ENCODE data around the gene C19orf38.

C19orf38 gene

GRCh38 chr19:10848230-10848856, at the start of gene C19orf38:
C19orf38 (plus strand) TSS chr19:10848415; CDS start chr19:10848509, 94 bp downstream.
- DNase-seq = peak in 1 of 2 donors; percentile 28
- Mint-ChIP-seq H3K4me1 (peaks cover 20% of the 10 kb centered on the region), H3K4me3 (peak within 1 kb of the TSS; percentile 74 to 80), H3K27me3 (no peaks in the 10 kb centered on the region), H3K9me3 (peaks cover 7 to 9% of the 10 kb centered on the region in 2 donors), H3K27ac (peak within 1 kb of the TSS; percentile 79 to 85)
- ATAC-seq = peak; percentile 85

GRCh38 chr19:10800488-10800887, 47.7 kb upstream of the C19orf38 start:
- no peak for DNase-seq
- Mint-ChIP-seq H3K4me1 (peaks cover 49% of the 10 kb centered on the region), H3K9me3 (no peaks in the 10 kb centered on the region), H3K27ac (peak overlapping the region; percentile 74 to 93), H3K4me3 (no peak overlapping the region), H3K27me3 (no peaks in the 10 kb centered on the region)
- no peak for ATAC-seq

- H3K9me3 Mint-ChIP-seq = no peaks in the 10 kb centered on the region
- DNase-seq (no peak), ATAC-seq (no peak)
- no peaks in the 10 kb centered on the region for H3K27me3 Mint-ChIP-seq
- no peak overlapping the region for H3K4me3 Mint-ChIP-seq
- peak overlapping the region; percentile 52 to 95 for H3K27ac Mint-ChIP-seq
- peaks cover 29% of the 10 kb centered on the region for H3K4me1 Mint-ChIP-seq
These were observed 45.7 kb upstream of the C19orf38 start for GRCh38 chr19:10802479-10802878.

- H3K4me3 Mint-ChIP-seq = no peak overlapping the region
- ATAC-seq (no peak), DNase-seq (no peak)
- peaks cover 28% of the 10 kb centered on the region for H3K4me1 Mint-ChIP-seq
- peak overlapping the region in 1 of 2 donors; percentile 95 for H3K27ac Mint-ChIP-seq
- H3K27me3 Mint-ChIP-seq = no peaks in the 10 kb centered on the region
- H3K9me3 Mint-ChIP-seq = no peaks in the 10 kb centered on the region
These were observed 45.0 kb upstream of the C19orf38 start for GRCh38 chr19:10803252-10803651.

GRCh38 chr19:10805065-10805757, 43.0 kb upstream of the C19orf38 start:
- ATAC-seq (no peak), DNase-seq (no peak)
- H3K27ac Mint-ChIP-seq = peak overlapping the region in 1 of 2 donors; percentile 57
- H3K27me3 Mint-ChIP-seq = no peaks in the 10 kb centered on the region
- H3K4me1 Mint-ChIP-seq = peaks cover 28% of the 10 kb centered on the region
- peaks cover 0 to 6% of the 10 kb centered on the region in 2 donors for H3K9me3 Mint-ChIP-seq
- no peak overlapping the region for H3K4me3 Mint-ChIP-seq

GRCh38 chr19:10805758-10806247, 42.4 kb upstream of the C19orf38 start:
- ATAC-seq = no peak
- H3K27me3 Mint-ChIP-seq = no peaks in the 10 kb centered on the region
- H3K9me3 Mint-ChIP-seq = peaks cover 0 to 6% of the 10 kb centered on the region in 2 donors
- H3K4me1 Mint-ChIP-seq = peaks cover 30% of the 10 kb centered on the region
- H3K27ac Mint-ChIP-seq = no peak overlapping the region
- DNase-seq = no peak
- no peak overlapping the region for H3K4me3 Mint-ChIP-seq

- Mint-ChIP-seq H3K4me3 (peak overlapping the region; percentile 4 to 63), H3K27me3 (no peaks in the 10 kb centered on the region), H3K27ac (peak overlapping the region; percentile 19 to 28), H3K9me3 (peaks cover 0 to 6% of the 10 kb centered on the region in 2 donors), H3K4me1 (peaks cover 53% of the 10 kb centered on the region)
- peak; percentile 89 for ATAC-seq
- peak in 1 of 2 donors; percentile 77 for DNase-seq
These were observed 39.1 kb upstream of the C19orf38 start for GRCh38 chr19:10808937-10809649.

- peaks cover 53% of the 10 kb centered on the region for H3K4me1 Mint-ChIP-seq
- H3K9me3 Mint-ChIP-seq = peaks cover 0 to 6% of the 10 kb centered on the region in 2 donors
- H3K27me3 Mint-ChIP-seq = no peaks in the 10 kb centered on the region
- H3K4me3 Mint-ChIP-seq = no peak overlapping the region
- DNase-seq (no peak), ATAC-seq (peak; percentile 1)
- H3K27ac Mint-ChIP-seq = peak overlapping the region; percentile 65 to 96
These were observed 38.4 kb upstream of the C19orf38 start for GRCh38 chr19:10809651-10810285.

GRCh38 chr19:10811391-10812111, 36.7 kb upstream of the C19orf38 start:
- Mint-ChIP-seq H3K27ac (peak overlapping the region; percentile 33 to 85), H3K9me3 (peaks cover 0 to 6% of the 10 kb centered on the region in 2 donors), H3K27me3 (no peaks in the 10 kb centered on the region), H3K4me3 (no peak overlapping the region), H3K4me1 (peaks cover 53% of the 10 kb centered on the region)
- ATAC-seq (no peak), DNase-seq (no peak)

GRCh38 chr19:10812196-10812595, 36.0 kb upstream of the C19orf38 start:
- Mint-ChIP-seq H3K4me3 (no peak overlapping the region), H3K9me3 (peaks cover 0 to 6% of the 10 kb centered on the region in 2 donors), H3K4me1 (peaks cover 53% of the 10 kb centered on the region), H3K27me3 (no peaks in the 10 kb centered on the region), H3K27ac (peak overlapping the region; percentile 85 to 89)
- ATAC-seq (no peak), DNase-seq (no peak)

GRCh38 chr19:10812902-10813404, 35.3 kb upstream of the C19orf38 start:
- Mint-ChIP-seq H3K27me3 (no peaks in the 10 kb centered on the region), H3K4me1 (peaks cover 50% of the 10 kb centered on the region), H3K9me3 (peaks cover 0 to 6% of the 10 kb centered on the region in 2 donors), H3K27ac (peak overlapping the region; percentile 88 to 89), H3K4me3 (no peak overlapping the region)
- no peak for DNase-seq
- peak; percentile 43 for ATAC-seq

- DNase-seq = no peak
These were observed 33.1 kb upstream of the C19orf38 start for GRCh38 chr19:10815007-10815536.

GRCh38 chr19:10815969-10816644, 32.1 kb upstream of the C19orf38 start:
- Mint-ChIP-seq H3K27me3 (no peaks in the 10 kb centered on the region), H3K9me3 (no peaks in the 10 kb centered on the region), H3K4me1 (peaks cover 41% of the 10 kb centered on the region), H3K4me3 (no peak overlapping the region), H3K27ac (peak overlapping the region; percentile 76 to 78)
- DNase-seq (no peak), ATAC-seq (no peak)

More at GRCh38 chr19:10815007-10815536, 33.1 kb upstream of the C19orf38 start:
- no peaks in the 10 kb centered on the region for H3K9me3 Mint-ChIP-seq
- H3K4me3 Mint-ChIP-seq = no peak overlapping the region
- H3K27ac Mint-ChIP-seq = no peak overlapping the region
- H3K4me1 Mint-ChIP-seq = peaks cover 39% of the 10 kb centered on the region
- no peak for ATAC-seq
- no peaks in the 10 kb centered on the region for H3K27me3 Mint-ChIP-seq

GRCh38 chr19:10816691-10817090, 31.5 kb upstream of the C19orf38 start:
- no peak for DNase-seq
- H3K4me1 Mint-ChIP-seq = peaks cover 42% of the 10 kb centered on the region
- no peaks in the 10 kb centered on the region for H3K9me3 Mint-ChIP-seq
- no peak for ATAC-seq
- H3K27ac Mint-ChIP-seq = peak overlapping the region in 1 of 2 donors; percentile 85
- no peaks in the 10 kb centered on the region for H3K27me3 Mint-ChIP-seq
- no peak overlapping the region for H3K4me3 Mint-ChIP-seq
